Activated CD4-positive, alpha-beta T cell treated with anti-CD3 and anti-CD28 coated beads for 36 hours (primary cell): ENCODE results near the gene ANKRD44. TPM values are rescaled to one million over a fixed set of nuclear protein-coding genes. Genes with fewer than 3 reads are reported as not detected.

ENCODE experiments used
- ATAC-seq: fragments of 200-7000 bp; cut with Tn5 transposase; one replicate; pipeline ENCODE4 v1.10.0; 2021; ENCODE audit warnings: mild to moderate bottlenecking, moderate library complexity
- CTCF ChIA-PET: fragments of 350-600 bp; sonication (Branson Sonifier 250); formaldehyde crosslinking; loops from one replicate; lab custom pipeline; 2021; ENCODE audit warnings: antibody characterized with exemption; lab: Charles Lee
- POLR2A ChIA-PET: fragments of 350-600 bp; sonication (Branson Sonifier 250); formaldehyde crosslinking; loops from one replicate; lab custom pipeline; 2021; ENCODE audit warnings: antibody characterized with exemption, inconsistent platforms; lab: Charles Lee
- DNase-seq: peaks from one replicate; pipeline ENCODE4 v3.0.0-alpha.2; 2020
- H3K27ac Mint-ChIP-seq: one replicate; pipeline ENCODE4 v1.8.0; 2021; ENCODE audit warnings: mixed read lengths
- H3K27me3 Mint-ChIP-seq: one replicate; pipeline ENCODE4 v1.8.0; 2021; ENCODE audit warnings: mixed read lengths
- H3K36me3 Mint-ChIP-seq: one replicate; pipeline ENCODE4 v1.8.0; 2021; ENCODE audit warnings: low read depth, mixed read lengths
- H3K4me1 Mint-ChIP-seq: one replicate; pipeline ENCODE4 v1.8.0; 2021; ENCODE audit warnings: mixed read lengths
- H3K4me3 Mint-ChIP-seq: one replicate; pipeline ENCODE4 v1.8.0; 2021; ENCODE audit warnings: mild to moderate bottlenecking, moderate library complexity, mixed read lengths
- H3K9me3 Mint-ChIP-seq: one replicate; pipeline ENCODE4 v1.8.0; 2021; ENCODE audit warnings: low read depth, mixed read lengths
- intact Hi-C, 2 experiments: fragments of 100-400 bp; cut with DNase I in 1 of 2; cut with micrococcal nuclease in 1 of 2; formaldehyde crosslinking; loops; one replicate each; pipeline versions ENCODE4 v1.14.2 to v1.15.1; 2022 to 2024; cut with DNase I, micrococcal nuclease
- total RNA-seq, 2 experiments: library from RNA; stranded (reverse); gene quantifications; one replicate each; pipeline ENCODE4 v1.2.3, GENCODE V29; 2021

Gene ANKRD44
- total RNA-seq, 2 experiments from 2014 or later = 122 to 181 TPM

DNA sequence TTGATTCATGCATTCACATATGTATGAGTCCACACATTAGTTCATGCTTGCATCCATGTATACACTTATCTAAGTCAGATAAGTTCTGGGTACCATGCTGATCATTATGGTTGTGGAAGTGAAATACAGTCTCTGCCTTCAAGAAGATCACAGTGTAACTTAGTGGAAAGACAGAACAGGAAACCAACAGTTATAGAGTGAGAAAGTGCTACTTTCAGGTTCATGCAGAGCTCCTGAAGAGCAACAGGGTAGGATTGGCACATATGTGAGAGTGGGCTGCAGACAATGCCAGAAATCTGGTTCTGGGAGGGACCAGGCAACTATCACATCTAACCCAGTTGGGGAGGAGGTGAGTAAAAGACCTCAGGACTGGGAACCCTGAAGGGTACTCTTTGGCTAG is 348.7 kb downstream of the ANKRD44 start:
- Mint-ChIP-seq H3K36me3 (peaks cover 3% of the 10 kb centered on the region), H3K27ac (peak overlapping the region; percentile 58)
- intact Hi-C loops = loop anchor here (1.0 kb wide), 2 partner anchors 26 to 35 kb away; no protein-coding TSS in a partner anchor

GRCh38 chr2:196959734-196960338 is 350.7 kb downstream of the ANKRD44 start:
- Mint-ChIP-seq H3K27me3 (no peaks in the 10 kb centered on the region), H3K27ac (no peak overlapping the region), H3K36me3 (peaks cover 3% of the 10 kb centered on the region), H3K4me3 (no peak overlapping the region), H3K9me3 (peaks cover 9% of the 10 kb centered on the region), H3K4me1 (peaks cover 31% of the 10 kb centered on the region)
- ChIA-PET CTCF (interaction anchor here (1.2 kb wide), 1 partner anchor 34 kb away, joined by 3 read pairs; no protein-coding TSS in a partner anchor), POLR2A (no interaction called here)
- intact Hi-C loops = no loop called here
- DNase-seq = no peak
- no peak for ATAC-seq

More for the DNA sequence above, 348.7 kb downstream of the ANKRD44 start:
- Mint-ChIP-seq H3K4me3 (no peak overlapping the region), H3K9me3 (peaks cover 9% of the 10 kb centered on the region), H3K27me3 (no peaks in the 10 kb centered on the region), H3K4me1 (peaks cover 31% of the 10 kb centered on the region)
- ChIA-PET POLR2A (interaction anchor here (0.6 to 2.0 kb wide), 4 partner anchors 28 to 818 kb away, joined by 3 to 11 read pairs (median 6); no protein-coding TSS in a partner anchor), CTCF (interaction anchor here (1.3 to 1.7 kb wide), 2 partner anchors 14 to 34 kb away, joined by 3 to 5 read pairs; no protein-coding TSS in a partner anchor)
- peak; percentile 22 for DNase-seq
- ATAC-seq = peak; percentile 89

- POLR2A ChIA-PET = no interaction called here
- Mint-ChIP-seq H3K9me3 (peaks cover 9% of the 10 kb centered on the region), H3K27me3 (no peaks in the 10 kb centered on the region), H3K4me1 (peaks cover 31% of the 10 kb centered on the region), H3K4me3 (no peak overlapping the region), H3K27ac (no peak overlapping the region), H3K36me3 (peaks cover 3% of the 10 kb centered on the region)
- CTCF ChIA-PET = interaction anchor here (1.2 kb wide), 1 partner anchor 34 kb away, joined by 3 read pairs; no protein-coding TSS in a partner anchor
- no peak for DNase-seq
- ATAC-seq = no peak
- intact Hi-C loops = no loop called here
These were observed 351.3 kb downstream of the ANKRD44 start for GRCh38 chr2:196959281-196959680.

GRCh38 chr2:196957881-196958525 is 352.6 kb downstream of the ANKRD44 start:
- Mint-ChIP-seq H3K27ac (no peak overlapping the region), H3K36me3 (peaks cover 2% of the 10 kb centered on the region), H3K9me3 (peaks cover 9% of the 10 kb centered on the region), H3K27me3 (no peaks in the 10 kb centered on the region), H3K4me3 (no peak overlapping the region), H3K4me1 (peaks cover 25% of the 10 kb centered on the region)
- intact Hi-C loops = no loop called here
- DNase-seq (no peak), ATAC-seq (no peak)
- ChIA-PET CTCF (interaction anchor here (0.6 to 1.0 kb wide), 4 partner anchors 10 to 210 kb away, joined by 3 to 4 read pairs (median 4); no protein-coding TSS in a partner anchor), POLR2A (no interaction called here)

DNA sequence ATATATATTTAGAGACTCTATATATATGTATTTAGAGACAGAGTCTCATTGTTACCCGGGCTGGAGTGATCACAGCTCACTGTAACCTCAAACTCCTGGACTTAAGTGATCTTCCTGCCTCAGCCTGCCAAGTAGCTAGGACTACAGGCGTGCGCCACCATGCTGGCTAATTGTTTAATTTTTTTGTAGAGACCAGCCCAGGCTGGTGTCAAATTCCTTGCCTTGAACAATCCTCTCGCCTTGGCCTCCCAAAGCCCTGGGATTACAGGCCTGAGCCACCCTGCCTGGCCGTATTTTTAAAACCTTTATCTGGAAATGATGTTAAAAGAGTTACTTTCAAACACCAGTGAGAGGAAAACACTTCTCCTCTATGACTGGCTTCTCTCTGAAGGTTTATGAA is 353.1 kb downstream of the ANKRD44 start:
- Mint-ChIP-seq H3K4me1 (peaks cover 21% of the 10 kb centered on the region), H3K27me3 (peaks cover 2% of the 10 kb centered on the region), H3K9me3 (peaks cover 7% of the 10 kb centered on the region), H3K36me3 (no peaks in the 10 kb centered on the region), H3K27ac (no peak overlapping the region), H3K4me3 (no peak overlapping the region)
- ChIA-PET POLR2A (no interaction called here), CTCF (interaction anchor here (0.7 to 1.0 kb wide), 3 partner anchors 9 to 27 kb away, joined by 3 to 4 read pairs (median 4); no protein-coding TSS in a partner anchor)
- DNase-seq (no peak), ATAC-seq (no peak)
- intact Hi-C loops = no loop called here

DNA sequence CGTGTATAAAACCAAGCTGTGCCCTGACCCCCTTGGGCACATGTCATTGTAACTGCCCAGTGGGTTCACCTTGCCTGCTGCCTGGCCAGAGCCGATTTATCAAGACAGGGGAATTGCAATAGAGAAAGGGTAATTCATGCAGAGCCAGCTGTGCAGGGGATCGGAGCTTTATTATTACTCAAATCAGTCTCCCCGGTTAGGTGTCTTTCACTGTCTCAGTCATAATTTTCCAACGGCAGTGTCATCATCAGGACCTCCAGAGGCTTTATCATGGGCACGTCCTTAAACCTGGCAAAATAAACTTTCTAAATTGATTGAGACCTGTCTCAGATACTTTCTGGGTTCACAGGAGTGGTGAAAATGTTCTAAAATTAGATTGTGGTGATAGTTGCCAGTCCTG is 354.5 kb downstream of the ANKRD44 start:
- intact Hi-C loops = no loop called here
- no peaks in the 10 kb centered on the region for H3K36me3 Mint-ChIP-seq
- ATAC-seq (no peak), DNase-seq (no peak)
- POLR2A ChIA-PET = no interaction called here
- peaks cover 4% of the 10 kb centered on the region for H3K9me3 Mint-ChIP-seq
- peaks cover 2% of the 10 kb centered on the region for H3K27me3 Mint-ChIP-seq
- no peak overlapping the region for H3K4me3 Mint-ChIP-seq
- peaks cover 7% of the 10 kb centered on the region for H3K4me1 Mint-ChIP-seq
- no peak overlapping the region for H3K27ac Mint-ChIP-seq
- CTCF ChIA-PET = interaction anchor here (0.7 kb wide), 1 partner anchor 451 kb away, joined by 3 read pairs; no protein-coding TSS in a partner anchor

GRCh38 chr2:196955036-196955435 is 355.5 kb downstream of the ANKRD44 start:
- Mint-ChIP-seq H3K36me3 (no peaks in the 10 kb centered on the region), H3K4me1 (peaks cover 5% of the 10 kb centered on the region), H3K9me3 (peaks cover 4% of the 10 kb centered on the region), H3K27me3 (peaks cover 2% of the 10 kb centered on the region), H3K4me3 (no peak overlapping the region), H3K27ac (no peak overlapping the region)
- DNase-seq (no peak), ATAC-seq (no peak)
- ChIA-PET CTCF (interaction anchor here (0.8 to 1.0 kb wide), 2 partner anchors 20 to 21 kb away, joined by 3 read pairs; no protein-coding TSS in a partner anchor), POLR2A (interaction anchor here (0.5 kb wide), 1 partner anchor 430 kb away, joined by 6 read pairs; no protein-coding TSS in a partner anchor)
- intact Hi-C loops = no loop called here

GRCh38 chr2:196954001-196954400 is 356.6 kb downstream of the ANKRD44 start:
- CTCF ChIA-PET = interaction anchor here (0.6 kb wide), 1 partner anchor 116 kb away, joined by 3 read pairs; no protein-coding TSS in a partner anchor
- DNase-seq (no peak), ATAC-seq (no peak)
- H3K27me3 Mint-ChIP-seq = peaks cover 2% of the 10 kb centered on the region
- H3K9me3 Mint-ChIP-seq = peaks cover 4% of the 10 kb centered on the region
- H3K27ac Mint-ChIP-seq = no peak overlapping the region
- POLR2A ChIA-PET = no interaction called here
- intact Hi-C loops = no loop called here
- peaks cover 5% of the 10 kb centered on the region for H3K4me1 Mint-ChIP-seq
- no peak overlapping the region for H3K4me3 Mint-ChIP-seq
- no peaks in the 10 kb centered on the region for H3K36me3 Mint-ChIP-seq

DNA sequence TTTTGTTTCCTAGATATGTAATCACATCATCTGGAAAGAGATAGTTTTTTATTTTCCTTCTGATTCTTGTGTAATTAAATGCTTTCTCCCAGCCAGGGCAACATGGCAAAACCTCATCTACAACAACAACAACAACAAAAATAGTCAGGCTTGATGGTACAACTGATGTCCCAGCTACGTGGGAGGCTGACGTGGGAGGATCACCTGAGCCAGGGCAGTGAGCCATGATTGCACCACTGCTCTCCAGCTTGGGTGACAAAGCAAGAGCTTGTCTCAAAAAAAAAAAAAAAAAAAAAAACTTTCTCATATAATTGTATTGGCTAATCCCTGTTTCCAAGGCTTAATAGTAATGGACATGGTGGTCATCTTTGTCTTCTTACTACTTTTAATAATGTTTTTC is 357.6 kb downstream of the ANKRD44 start:
- Mint-ChIP-seq H3K36me3 (no peaks in the 10 kb centered on the region), H3K27me3 (peaks cover 2% of the 10 kb centered on the region), H3K4me1 (no peaks in the 10 kb centered on the region), H3K9me3 (no peaks in the 10 kb centered on the region), H3K27ac (no peak overlapping the region), H3K4me3 (no peak overlapping the region)
- no peak for DNase-seq
- ChIA-PET POLR2A (no interaction called here), CTCF (interaction anchor here (0.9 to 1.1 kb wide), 2 partner anchors 9 to 142 kb away, joined by 3 read pairs; no protein-coding TSS in a partner anchor)
- no peak for ATAC-seq
- intact Hi-C loops = no loop called here

DNA sequence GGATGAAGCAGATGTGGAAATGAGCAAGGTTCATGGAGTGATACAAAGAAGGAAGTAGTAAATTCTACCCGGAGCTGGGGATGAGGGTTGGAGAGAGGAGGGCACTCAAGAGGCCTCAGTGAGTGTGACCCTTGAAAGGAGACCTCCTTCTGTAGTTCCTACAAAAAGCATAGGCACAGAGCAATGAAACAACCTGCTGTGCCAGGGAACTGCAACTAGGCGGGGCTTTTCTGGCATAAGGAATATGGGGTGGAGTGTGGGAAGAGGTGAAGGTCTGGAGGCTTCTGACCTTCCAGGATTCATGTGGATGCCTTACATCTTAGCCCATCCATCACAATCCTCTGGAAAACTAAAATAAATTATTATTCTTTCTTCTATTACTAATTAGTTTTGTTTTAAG is 358.6 kb downstream of the ANKRD44 start:
- Mint-ChIP-seq H3K9me3 (no peaks in the 10 kb centered on the region), H3K27me3 (peaks cover 2% of the 10 kb centered on the region), H3K36me3 (no peaks in the 10 kb centered on the region), H3K4me1 (no peaks in the 10 kb centered on the region), H3K27ac (no peak overlapping the region), H3K4me3 (no peak overlapping the region)
- DNase-seq (no peak), ATAC-seq (no peak)
- intact Hi-C loops = no loop called here
- ChIA-PET CTCF (interaction anchor here (0.9 to 1.1 kb wide), 2 partner anchors 8 to 141 kb away, joined by 3 read pairs; no protein-coding TSS in a partner anchor), POLR2A (no interaction called here)

GRCh38 chr2:196949116-196949515 is 361.5 kb downstream of the ANKRD44 start:
- Mint-ChIP-seq H3K4me1 (no peaks in the 10 kb centered on the region), H3K36me3 (no peaks in the 10 kb centered on the region), H3K27me3 (peaks cover 2% of the 10 kb centered on the region), H3K4me3 (no peak overlapping the region), H3K27ac (no peak overlapping the region), H3K9me3 (no peaks in the 10 kb centered on the region)
- ChIA-PET CTCF (no interaction called here), POLR2A (no interaction called here)
- DNase-seq (no peak), ATAC-seq (no peak)
- intact Hi-C loops = no loop called here
